ENCODE measurements around the gene ACAT1.
"Not testable (repeated sequence)": the region's sequence is repeated elsewhere in the genome, so short reads cannot be mapped to it uniquely, and the experiment has no call there.

Gene ACAT1

DNA sequence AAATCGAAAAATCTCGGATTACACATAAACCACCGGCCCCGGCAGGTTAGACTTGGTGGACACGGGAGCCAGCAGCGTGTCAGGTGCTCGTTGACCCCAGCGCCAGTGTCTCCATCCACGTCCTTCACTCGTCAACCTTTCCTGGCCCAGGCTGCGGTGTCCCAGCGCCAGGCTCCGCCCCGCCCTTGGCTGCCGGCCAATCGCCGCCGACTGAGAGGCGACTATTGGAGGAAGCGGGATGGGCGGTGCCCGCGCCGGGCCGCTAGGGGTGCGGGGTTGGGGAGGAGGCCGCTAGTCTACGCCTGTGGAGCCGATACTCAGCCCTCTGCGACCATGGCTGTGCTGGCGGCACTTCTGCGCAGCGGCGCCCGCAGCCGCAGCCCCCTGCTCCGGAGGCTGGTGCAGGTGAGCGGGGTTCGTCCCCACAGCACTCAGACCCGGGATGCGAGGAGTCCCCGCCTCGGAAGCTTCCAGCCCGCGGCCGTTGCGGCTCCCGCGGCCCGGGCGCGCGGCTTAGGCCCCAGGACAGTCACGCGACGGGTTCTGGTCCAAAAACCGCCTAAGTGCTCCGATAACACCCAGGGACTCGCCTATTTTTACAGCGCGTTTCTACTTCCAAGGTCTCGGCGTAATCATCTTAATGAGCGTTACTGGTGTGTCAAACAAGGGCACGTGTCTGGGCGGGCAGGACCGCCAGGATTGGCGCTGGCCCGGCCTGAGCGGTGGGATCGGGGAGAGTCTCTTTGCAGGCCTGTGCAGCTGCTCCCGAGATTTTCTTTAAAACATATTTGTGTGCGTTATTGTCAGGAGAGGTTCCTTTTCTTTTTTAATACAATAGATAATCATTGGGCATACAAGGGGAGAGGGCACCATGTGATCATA lies at the start of gene ACAT1:
ACAT1 (plus strand) TSS at position 294 of the 882 bp plus-strand sequence; CDS start at position 334, 40 bp downstream.
- peaks cover 19% of the 10 kb centered on the region for H3K36me3 Mint-ChIP-seq
- peak within 1 kb of the TSS; percentile 88 for H3K4me3 Mint-ChIP-seq
- H3K27ac Mint-ChIP-seq: peak within 1 kb of the TSS; percentile 84
- peak; percentile 100 for ATAC-seq
- no peaks in the 10 kb centered on the region for H3K9me3 Mint-ChIP-seq
- peaks cover 51% of the 10 kb centered on the region for H3K4me1 Mint-ChIP-seq
- H3K27me3 Mint-ChIP-seq: no peaks in the 10 kb centered on the region

GRCh38 chr11:108084811-108085210 lies 36.6 kb upstream of the ACAT1 start:
- Mint-ChIP-seq H3K36me3 (peaks cover 64% of the 10 kb centered on the region), H3K4me1 (no peaks in the 10 kb centered on the region), H3K9me3 (no peaks in the 10 kb centered on the region), H3K27ac (no peak overlapping the region), H3K27me3 (no peaks in the 10 kb centered on the region), H3K4me3 (no peak overlapping the region)
- ATAC-seq: no peak

- Mint-ChIP-seq H3K27ac (no peak overlapping the region), H3K4me1 (no peaks in the 10 kb centered on the region), H3K4me3 (no peak overlapping the region), H3K36me3 (peaks cover 56% of the 10 kb centered on the region), H3K27me3 (no peaks in the 10 kb centered on the region), H3K9me3 (no peaks in the 10 kb centered on the region)
- no peak for ATAC-seq
Measured at GRCh38 chr11:108085672-108086071, 35.7 kb upstream of the ACAT1 start.

- no peak for ATAC-seq
- no peaks in the 10 kb centered on the region for H3K27me3 Mint-ChIP-seq
- peaks cover 44% of the 10 kb centered on the region for H3K36me3 Mint-ChIP-seq
- no peaks in the 10 kb centered on the region for H3K9me3 Mint-ChIP-seq
- no peaks in the 10 kb centered on the region for H3K4me1 Mint-ChIP-seq
- H3K4me3 Mint-ChIP-seq: no peak overlapping the region
- H3K27ac Mint-ChIP-seq: no peak overlapping the region
Measured at GRCh38 chr11:108092134-108092533, 29.2 kb upstream of the ACAT1 start.

DNA sequence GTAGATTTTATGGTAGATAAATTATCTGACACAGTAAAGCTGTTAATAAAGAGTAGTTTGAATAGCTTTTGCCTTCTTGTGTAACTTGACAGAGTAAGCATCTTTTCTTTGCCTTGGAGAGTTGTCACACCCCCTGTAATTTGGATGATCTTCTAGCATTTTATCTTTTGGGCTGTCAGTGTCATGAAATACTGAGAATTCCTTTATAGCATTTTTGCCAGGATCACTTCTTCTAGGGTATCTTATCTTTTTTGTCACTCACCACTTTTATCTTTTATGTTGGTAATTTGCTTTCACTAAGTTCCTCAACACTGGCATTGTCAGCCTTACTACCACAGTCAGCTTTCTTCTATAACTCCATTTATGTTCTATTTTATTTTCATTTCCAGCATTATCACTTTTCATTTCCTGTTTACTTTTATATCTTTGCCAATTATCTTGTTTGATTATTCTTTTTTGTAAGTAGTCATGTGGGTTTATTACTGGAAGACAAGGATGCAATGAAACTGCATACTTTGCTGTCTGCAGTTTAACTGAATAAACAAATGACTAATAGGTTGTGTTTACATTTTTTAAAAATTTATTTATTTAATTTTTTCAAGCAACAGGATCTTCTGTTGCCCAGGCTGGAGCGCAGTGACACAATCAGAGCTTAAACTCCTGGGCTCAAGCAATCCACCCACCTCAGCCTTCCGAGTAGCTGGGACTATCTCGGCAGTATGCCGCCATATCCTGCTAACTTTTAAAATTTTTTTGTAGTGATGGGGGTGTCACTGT lies 28.1 kb upstream of the ACAT1 start:
- no peak overlapping the region for H3K27ac Mint-ChIP-seq

GRCh38 chr11:108097179-108097578 lies 24.2 kb upstream of the ACAT1 start:
- Mint-ChIP-seq H3K27me3 (no peaks in the 10 kb centered on the region), H3K27ac (no peak overlapping the region), H3K4me3 (no peak overlapping the region), H3K4me1 (no peaks in the 10 kb centered on the region), H3K36me3 (peaks cover 51% of the 10 kb centered on the region), H3K9me3 (no peaks in the 10 kb centered on the region)
- no peak for ATAC-seq

More for the DNA sequence above, 28.1 kb upstream of the ACAT1 start:
- no peak for ATAC-seq
- Mint-ChIP-seq H3K36me3 (peaks cover 54% of the 10 kb centered on the region), H3K9me3 (no peaks in the 10 kb centered on the region), H3K4me3 (no peak overlapping the region), H3K27me3 (no peaks in the 10 kb centered on the region), H3K4me1 (no peaks in the 10 kb centered on the region)

DNA sequence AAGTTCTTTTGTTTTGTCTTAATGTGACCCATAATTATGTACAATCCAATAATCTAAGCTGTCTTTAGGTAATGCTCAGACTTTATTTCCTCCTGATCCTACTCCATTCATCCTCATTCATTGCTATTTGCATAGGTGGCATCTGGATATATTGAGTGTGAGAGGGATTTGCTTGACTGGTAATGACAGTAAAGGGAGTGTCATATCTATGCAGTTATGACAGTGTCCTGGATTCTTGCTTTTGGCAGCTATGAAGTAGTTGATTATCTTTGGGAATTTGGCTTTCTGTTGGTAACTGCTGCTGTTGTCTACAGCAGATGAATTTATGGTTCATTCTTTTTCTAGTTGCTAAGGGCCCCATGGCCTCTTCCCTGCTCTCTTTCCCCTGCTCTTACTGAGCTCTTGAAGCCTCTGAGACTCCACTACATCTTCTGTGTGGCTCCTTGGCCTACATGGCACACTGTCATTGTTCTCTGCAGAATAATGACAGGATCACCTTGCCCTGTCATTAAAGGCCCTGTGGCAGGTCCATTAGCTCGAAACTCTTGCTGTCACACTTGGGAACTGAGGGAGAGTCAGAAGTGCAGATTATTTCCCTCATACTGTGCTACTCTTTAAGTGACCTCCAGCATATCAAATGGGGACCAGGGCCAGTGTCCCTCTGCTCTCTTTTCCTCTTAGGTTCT lies 20.1 kb upstream of the ACAT1 start:
- Mint-ChIP-seq H3K9me3 (no peaks in the 10 kb centered on the region), H3K27ac (no peak overlapping the region)

DNA sequence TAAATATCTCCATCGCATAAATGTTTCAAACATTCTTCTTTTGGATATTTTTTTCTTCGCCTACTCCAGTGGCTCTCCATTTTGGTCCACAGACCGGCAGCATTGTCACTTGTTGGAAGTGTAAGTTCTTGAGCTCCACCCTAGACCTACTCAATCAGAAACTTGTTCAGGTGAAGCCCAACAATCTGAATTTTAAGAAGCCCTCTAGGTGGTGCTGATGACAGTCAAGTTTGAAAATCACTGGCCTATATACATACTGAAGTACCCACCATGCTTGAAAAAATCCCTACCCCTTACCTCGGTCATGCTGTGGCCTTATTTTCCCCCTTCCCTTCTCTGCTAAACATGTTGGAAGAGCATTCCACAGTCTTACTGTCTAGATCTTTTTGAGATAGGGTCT lies 10.2 kb upstream of the ACAT1 start:
- H3K36me3 Mint-ChIP-seq: peaks cover 5% of the 10 kb centered on the region
- ATAC-seq: no peak
- no peak overlapping the region for H3K4me3 Mint-ChIP-seq
- H3K27ac Mint-ChIP-seq: no peak overlapping the region
- H3K9me3 Mint-ChIP-seq: no peaks in the 10 kb centered on the region
- no peaks in the 10 kb centered on the region for H3K27me3 Mint-ChIP-seq
- H3K4me1 Mint-ChIP-seq: no peaks in the 10 kb centered on the region

More for the DNA sequence above, 20.1 kb upstream of the ACAT1 start:
- no peak for ATAC-seq
- no peaks in the 10 kb centered on the region for H3K4me1 Mint-ChIP-seq
- no peak overlapping the region for H3K4me3 Mint-ChIP-seq
- H3K36me3 Mint-ChIP-seq: peaks cover 38% of the 10 kb centered on the region
- H3K27me3 Mint-ChIP-seq: no peaks in the 10 kb centered on the region

GRCh38 chr11:108112057-108112456 lies 9.3 kb upstream of the ACAT1 start:
- H3K27ac Mint-ChIP-seq: no peak overlapping the region
- H3K9me3 Mint-ChIP-seq: no peaks in the 10 kb centered on the region
- no peak overlapping the region for H3K4me3 Mint-ChIP-seq
- H3K27me3 Mint-ChIP-seq: no peaks in the 10 kb centered on the region
- H3K4me1 Mint-ChIP-seq: no peaks in the 10 kb centered on the region
- no peak for ATAC-seq
- H3K36me3 Mint-ChIP-seq: peaks cover 5% of the 10 kb centered on the region

- no peak for ATAC-seq
- Mint-ChIP-seq H3K27ac (no peak overlapping the region), H3K4me3 (no peak overlapping the region)
Measured at GRCh38 chr11:108115500-108116140, 5.7 kb upstream of the ACAT1 start.

GRCh38 chr11:108117746-108118371 lies 3.5 kb upstream of the ACAT1 start:
- Mint-ChIP-seq H3K27me3 (no peaks in the 10 kb centered on the region), H3K36me3 (no peaks in the 10 kb centered on the region), H3K4me3 (no peak overlapping the region), H3K4me1 (peaks cover 18% of the 10 kb centered on the region), H3K9me3 (no peaks in the 10 kb centered on the region), H3K27ac (no peak overlapping the region)
- ATAC-seq: no peak

More at GRCh38 chr11:108115500-108116140, 5.7 kb upstream of the ACAT1 start:
- Mint-ChIP-seq H3K36me3 (peaks cover 5% of the 10 kb centered on the region), H3K4me1 (peaks cover under 1% of the 10 kb centered on the region), H3K9me3 (no peaks in the 10 kb centered on the region), H3K27me3 (no peaks in the 10 kb centered on the region)

GRCh38 chr11:108120936-108121273 lies 462 bp upstream of the ACAT1 start:
- not testable (repeated sequence) for H3K9me3 Mint-ChIP-seq, H3K27me3 Mint-ChIP-seq
- peak; percentile 3 for ATAC-seq
- H3K4me1 Mint-ChIP-seq: peaks cover 45% of the 10 kb centered on the region
- peak overlapping the region; percentile 84 for H3K27ac Mint-ChIP-seq
- H3K36me3 Mint-ChIP-seq: peaks cover 14% of the 10 kb centered on the region
- H3K4me3 Mint-ChIP-seq: peak overlapping the region; percentile 88

GRCh38 chr11:108122166-108122628 lies 830 bp downstream of the ACAT1 start:
- Mint-ChIP-seq H3K4me1 (peaks cover 53% of the 10 kb centered on the region), H3K27me3 (no peaks in the 10 kb centered on the region), H3K36me3 (peaks cover 21% of the 10 kb centered on the region), H3K9me3 (no peaks in the 10 kb centered on the region), H3K4me3 (peak overlapping the region; percentile 88), H3K27ac (peak overlapping the region; percentile 84)
- no peak for ATAC-seq

GRCh38 chr11:108125096-108125495 lies 3.7 kb downstream of the ACAT1 start:
- Mint-ChIP-seq H3K9me3 (no peaks in the 10 kb centered on the region), H3K4me3 (no peak overlapping the region), H3K36me3 (peaks cover 35% of the 10 kb centered on the region), H3K4me1 (peaks cover 59% of the 10 kb centered on the region), H3K27me3 (no peaks in the 10 kb centered on the region), H3K27ac (peak overlapping the region; percentile 81)
- ATAC-seq: no peak
